HL-60 (cell line): ENCODE results near the gene TMEM222.
A peak's percentile ranks its signal among the peaks of the same experiment; 100 is the strongest.

Experiments used
- CTCF ChIP-seq: IDR thresholded peaks from one replicate; pipeline ENCODE4 v1.5.1; 2011; ENCODE audit warnings: low read length, control low read depth, inconsistent platforms; ENCODE audit not compliant: insufficient read depth
- GABPA ChIP-seq: IDR thresholded peaks from 2 replicates; pipeline ENCODE4 v1.6.1; 2012; ENCODE audit warnings: low read depth
- POLR2AphosphoS5 ChIP-seq: IDR thresholded peaks from 2 replicates; pipeline ENCODE4 v1.6.1; 2012; ENCODE audit warnings: low read depth
- TF ChIP-seq, protein P1 (sequence below): IDR thresholded peaks from 2 replicates; pipeline ENCODE4 v1.6.1; 2012; ENCODE audit warnings: low read depth; ENCODE audit not compliant: insufficient replicate concordance

DNA sequence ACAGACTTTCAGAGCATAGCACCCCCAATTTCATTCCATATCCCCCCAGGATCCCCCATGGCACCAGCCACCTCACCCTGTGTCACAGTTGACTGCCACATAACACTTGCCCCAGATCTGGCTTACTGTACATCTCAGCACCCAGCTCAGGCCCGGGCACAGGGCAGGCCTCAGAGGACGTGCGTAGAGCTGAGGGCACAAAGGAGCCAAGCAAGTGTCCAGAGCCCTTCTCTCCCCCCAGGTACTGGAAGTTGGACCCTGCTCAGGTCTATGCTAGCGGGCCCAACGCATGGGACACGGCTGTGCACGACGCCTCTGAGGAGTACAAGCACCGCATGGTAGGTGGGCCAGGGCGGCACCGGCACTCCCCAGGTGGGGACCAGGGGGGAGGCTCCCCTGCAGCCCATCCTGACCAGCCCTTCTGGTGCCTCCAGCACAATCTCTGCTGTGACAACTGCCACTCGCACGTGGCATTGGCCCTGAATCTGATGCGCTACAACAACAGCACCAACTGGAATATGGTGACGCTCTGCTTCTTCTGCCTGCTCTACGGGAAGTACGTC, 11.8 kb downstream of the TMEM222 start:
- no peak for TF ChIP-seq CTCF
- TF ChIP-seq, protein P1, sequence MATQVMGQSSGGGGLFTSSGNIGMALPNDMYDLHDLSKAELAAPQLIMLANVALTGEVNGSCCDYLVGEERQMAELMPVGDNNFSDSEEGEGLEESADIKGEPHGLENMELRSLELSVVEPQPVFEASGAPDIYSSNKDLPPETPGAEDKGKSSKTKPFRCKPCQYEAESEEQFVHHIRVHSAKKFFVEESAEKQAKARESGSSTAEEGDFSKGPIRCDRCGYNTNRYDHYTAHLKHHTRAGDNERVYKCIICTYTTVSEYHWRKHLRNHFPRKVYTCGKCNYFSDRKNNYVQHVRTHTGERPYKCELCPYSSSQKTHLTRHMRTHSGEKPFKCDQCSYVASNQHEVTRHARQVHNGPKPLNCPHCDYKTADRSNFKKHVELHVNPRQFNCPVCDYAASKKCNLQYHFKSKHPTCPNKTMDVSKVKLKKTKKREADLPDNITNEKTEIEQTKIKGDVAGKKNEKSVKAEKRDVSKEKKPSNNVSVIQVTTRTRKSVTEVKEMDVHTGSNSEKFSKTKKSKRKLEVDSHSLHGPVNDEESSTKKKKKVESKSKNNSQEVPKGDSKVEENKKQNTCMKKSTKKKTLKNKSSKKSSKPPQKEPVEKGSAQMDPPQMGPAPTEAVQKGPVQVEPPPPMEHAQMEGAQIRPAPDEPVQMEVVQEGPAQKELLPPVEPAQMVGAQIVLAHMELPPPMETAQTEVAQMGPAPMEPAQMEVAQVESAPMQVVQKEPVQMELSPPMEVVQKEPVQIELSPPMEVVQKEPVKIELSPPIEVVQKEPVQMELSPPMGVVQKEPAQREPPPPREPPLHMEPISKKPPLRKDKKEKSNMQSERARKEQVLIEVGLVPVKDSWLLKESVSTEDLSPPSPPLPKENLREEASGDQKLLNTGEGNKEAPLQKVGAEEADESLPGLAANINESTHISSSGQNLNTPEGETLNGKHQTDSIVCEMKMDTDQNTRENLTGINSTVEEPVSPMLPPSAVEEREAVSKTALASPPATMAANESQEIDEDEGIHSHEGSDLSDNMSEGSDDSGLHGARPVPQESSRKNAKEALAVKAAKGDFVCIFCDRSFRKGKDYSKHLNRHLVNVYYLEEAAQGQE: no peak
- TF ChIP-seq POLR2AphosphoS5: peak; percentile 25; the same call in 1 of the 2 replicates
- no peak for TF ChIP-seq GABPA
